ENCODE results near the gene C19orf12. TPM values are rescaled to one million over a fixed set of nuclear protein-coding genes. Genes with fewer than 3 reads are reported as not detected.

The C19orf12 gene
- total RNA-seq, 6 donors from 2014 or later: 11.4 to 30.4 (median 21.4) TPM

GRCh38 chr19:29748996-29749849 is 34.2 kb upstream of the C19orf12 start:
- Histone ChIP-seq H3K27ac (no peak overlapping the region), H3K4me1 (no peaks in the 10 kb centered on the region), H3K27me3 (no peaks in the 10 kb centered on the region), H3K4me3 (no peak overlapping the region), H3K36me3 (no peaks in the 10 kb centered on the region), H3K9me3 (no peaks in the 10 kb centered on the region)
- 79 to 80% methylated on average over 7 of the region's 7 CpGs for WGBS, 2 donors
- DNase-seq (no peak), ATAC-seq (ENCODE audit: low FRiP score in 2 of 2) (no peak)
- TF ChIP-seq, protein P1, sequence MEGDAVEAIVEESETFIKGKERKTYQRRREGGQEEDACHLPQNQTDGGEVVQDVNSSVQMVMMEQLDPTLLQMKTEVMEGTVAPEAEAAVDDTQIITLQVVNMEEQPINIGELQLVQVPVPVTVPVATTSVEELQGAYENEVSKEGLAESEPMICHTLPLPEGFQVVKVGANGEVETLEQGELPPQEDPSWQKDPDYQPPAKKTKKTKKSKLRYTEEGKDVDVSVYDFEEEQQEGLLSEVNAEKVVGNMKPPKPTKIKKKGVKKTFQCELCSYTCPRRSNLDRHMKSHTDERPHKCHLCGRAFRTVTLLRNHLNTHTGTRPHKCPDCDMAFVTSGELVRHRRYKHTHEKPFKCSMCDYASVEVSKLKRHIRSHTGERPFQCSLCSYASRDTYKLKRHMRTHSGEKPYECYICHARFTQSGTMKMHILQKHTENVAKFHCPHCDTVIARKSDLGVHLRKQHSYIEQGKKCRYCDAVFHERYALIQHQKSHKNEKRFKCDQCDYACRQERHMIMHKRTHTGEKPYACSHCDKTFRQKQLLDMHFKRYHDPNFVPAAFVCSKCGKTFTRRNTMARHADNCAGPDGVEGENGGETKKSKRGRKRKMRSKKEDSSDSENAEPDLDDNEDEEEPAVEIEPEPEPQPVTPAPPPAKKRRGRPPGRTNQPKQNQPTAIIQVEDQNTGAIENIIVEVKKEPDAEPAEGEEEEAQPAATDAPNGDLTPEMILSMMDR (IDR thresholded peaks at IDR 0.05): no peak
- TF ChIP-seq EP300 (IDR thresholded peaks at IDR 0.05) (no peak), POLR2A (IDR thresholded peaks at IDR 0.05) (no peak), POLR2AphosphoS5 (IDR thresholded peaks at IDR 0.05) (no peak)

DNA sequence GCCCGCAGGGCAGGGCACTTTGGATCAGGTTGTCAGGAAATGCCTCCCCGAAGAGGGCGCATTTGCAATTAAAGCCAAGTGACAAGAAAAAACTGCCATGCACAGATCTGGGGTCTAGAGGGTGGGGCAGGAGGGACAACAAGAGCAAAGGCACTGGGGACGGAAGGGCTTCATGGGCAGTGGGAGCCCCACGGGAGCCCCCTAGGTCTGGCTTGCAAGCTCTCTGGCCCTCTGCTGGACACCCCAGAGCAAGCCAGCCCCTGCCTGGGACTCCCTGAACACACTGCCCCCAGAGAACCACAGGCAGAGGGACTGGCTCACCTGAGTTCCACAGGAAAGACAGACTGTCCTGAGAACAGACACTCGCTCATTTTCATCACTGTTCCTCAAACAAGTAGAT is 30.2 kb upstream of the C19orf12 start:
- Histone ChIP-seq H3K36me3 (no peaks in the 10 kb centered on the region), H3K27ac (no peak overlapping the region), H3K9me3 (no peaks in the 10 kb centered on the region), H3K4me1 (no peaks in the 10 kb centered on the region), H3K4me3 (no peak overlapping the region), H3K27me3 (no peaks in the 10 kb centered on the region)
- TF ChIP-seq, protein P1 (IDR thresholded peaks at IDR 0.05): no peak
- TF ChIP-seq POLR2A (IDR thresholded peaks at IDR 0.05) (no peak), POLR2AphosphoS5 (IDR thresholded peaks at IDR 0.05) (no peak), EP300 (IDR thresholded peaks at IDR 0.05) (no peak)
- ATAC-seq (ENCODE audit: low FRiP score in 2 of 2) (no peak), DNase-seq (no peak)
- 66 to 69% methylated on average over 6 of the region's 6 CpGs for WGBS, 2 donors

DNA sequence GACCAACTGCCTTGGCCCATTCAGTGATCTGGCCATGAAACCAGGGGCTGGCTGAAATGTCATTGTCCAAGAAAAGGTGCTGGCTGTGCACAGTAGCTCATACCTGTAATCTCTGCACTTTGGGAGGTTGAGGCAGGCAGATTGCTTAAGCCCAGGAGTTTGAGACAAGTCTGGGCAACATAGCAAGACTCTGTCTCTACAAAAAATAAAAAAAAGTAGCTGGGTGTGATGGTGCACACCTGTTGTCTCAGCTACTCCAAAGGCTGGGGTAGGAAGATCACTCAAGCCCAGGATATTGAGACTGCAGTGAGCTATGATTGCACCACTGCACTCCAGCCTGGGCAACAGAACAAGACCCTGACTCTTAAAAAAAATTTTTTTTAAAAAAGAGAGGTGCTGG is 28.6 kb upstream of the C19orf12 start:
- Histone ChIP-seq H3K27ac (no peak overlapping the region), H3K9me3 (no peaks in the 10 kb centered on the region), H3K27me3 (no peaks in the 10 kb centered on the region), H3K4me1 (no peaks in the 10 kb centered on the region), H3K4me3 (no peak overlapping the region), H3K36me3 (no peaks in the 10 kb centered on the region)
- ATAC-seq (ENCODE audit: low FRiP score in 2 of 2) (no peak), DNase-seq (no peak)
- TF ChIP-seq EP300 (IDR thresholded peaks at IDR 0.05) (no peak), POLR2A (IDR thresholded peaks at IDR 0.05) (no peak), POLR2AphosphoS5 (IDR thresholded peaks at IDR 0.05) (no peak)
- TF ChIP-seq, protein P1 (IDR thresholded peaks at IDR 0.05): no peak

DNA sequence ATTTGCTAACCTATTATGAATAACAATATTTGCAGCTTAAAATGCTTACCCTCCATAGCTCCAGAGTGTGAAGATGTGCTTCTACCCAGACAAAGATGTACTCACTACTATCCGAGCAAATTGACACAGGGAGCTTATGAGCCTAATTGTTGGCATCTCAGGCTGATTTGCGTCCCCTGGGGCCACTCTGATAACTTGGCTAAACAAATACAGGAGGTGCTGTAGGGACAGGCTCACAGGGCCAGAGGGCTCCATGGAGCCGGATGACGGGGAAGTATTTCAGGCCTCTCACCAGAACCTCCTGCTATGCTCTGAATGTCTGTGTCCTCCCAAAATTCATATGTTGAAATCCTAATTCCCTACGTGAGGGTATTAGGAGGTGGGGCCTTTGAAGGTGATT is 26.7 kb upstream of the C19orf12 start:
- WGBS, 2 donors: 41 to 70% methylated on average over 3 to 5 of the region's 5 CpGs
- TF ChIP-seq EP300 (IDR thresholded peaks at IDR 0.05) (no peak), POLR2AphosphoS5 (IDR thresholded peaks at IDR 0.05) (no peak), POLR2A (IDR thresholded peaks at IDR 0.05) (no peak)
- TF ChIP-seq, protein P1 (IDR thresholded peaks at IDR 0.05): no peak
- DNase-seq (no peak), ATAC-seq (ENCODE audit: low FRiP score in 2 of 2) (no peak)
- H3K27ac ChIP-seq: no peak overlapping the region
- H3K4me1 ChIP-seq: no peaks in the 10 kb centered on the region
- H3K9me3 ChIP-seq: no peaks in the 10 kb centered on the region
- H3K27me3 ChIP-seq: no peaks in the 10 kb centered on the region
- no peak overlapping the region for H3K4me3 ChIP-seq
- H3K36me3 ChIP-seq: no peaks in the 10 kb centered on the region

- ATAC-seq (ENCODE audit: low FRiP score in 2 of 2) (no peak), DNase-seq (no peak)
- Histone ChIP-seq H3K36me3 (no peaks in the 10 kb centered on the region), H3K27ac (no peak overlapping the region), H3K27me3 (no peaks in the 10 kb centered on the region), H3K4me3 (no peak overlapping the region), H3K4me1 (no peaks in the 10 kb centered on the region), H3K9me3 (no peaks in the 10 kb centered on the region)
- TF ChIP-seq POLR2AphosphoS5 (IDR thresholded peaks at IDR 0.05): no peak
- TF ChIP-seq POLR2A (IDR thresholded peaks at IDR 0.05): no peak
- TF ChIP-seq, protein P1 (IDR thresholded peaks at IDR 0.05): no peak
- TF ChIP-seq EP300 (IDR thresholded peaks at IDR 0.05): no peak
- WGBS, 2 donors: 78 to 84% methylated on average over 5 to 10 of the region's 10 CpGs
Observed at GRCh38 chr19:29741226-29741625, 26.2 kb upstream of the C19orf12 start.

All from upper lobe of left lung (tissue), 6 donors.